ENCODE results near the gene DNMT1.

Gene DNMT1

DNA sequence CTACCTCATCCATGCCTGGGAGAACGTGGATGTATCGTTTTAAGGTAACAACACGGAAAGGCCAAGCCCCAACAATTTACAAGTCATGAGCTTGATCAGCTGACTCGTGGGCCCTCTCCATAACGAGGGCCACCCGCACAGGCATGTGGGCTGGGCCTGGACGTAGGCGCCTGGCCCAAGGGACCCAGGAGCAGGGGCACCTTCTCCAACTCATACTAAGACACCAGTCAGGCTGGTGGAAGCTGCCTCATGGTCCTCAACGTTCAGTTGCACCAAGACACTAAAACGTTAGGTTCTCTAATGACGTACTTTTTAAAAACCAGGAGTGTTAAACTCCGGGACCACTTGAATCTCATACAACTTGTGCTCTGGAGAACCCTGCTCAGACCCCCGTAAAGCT lies 53.3 kb downstream of the DNMT1 start:
- DNase-seq (ENCODE audit: low read depth in 2 of 2), result no peak

DNA sequence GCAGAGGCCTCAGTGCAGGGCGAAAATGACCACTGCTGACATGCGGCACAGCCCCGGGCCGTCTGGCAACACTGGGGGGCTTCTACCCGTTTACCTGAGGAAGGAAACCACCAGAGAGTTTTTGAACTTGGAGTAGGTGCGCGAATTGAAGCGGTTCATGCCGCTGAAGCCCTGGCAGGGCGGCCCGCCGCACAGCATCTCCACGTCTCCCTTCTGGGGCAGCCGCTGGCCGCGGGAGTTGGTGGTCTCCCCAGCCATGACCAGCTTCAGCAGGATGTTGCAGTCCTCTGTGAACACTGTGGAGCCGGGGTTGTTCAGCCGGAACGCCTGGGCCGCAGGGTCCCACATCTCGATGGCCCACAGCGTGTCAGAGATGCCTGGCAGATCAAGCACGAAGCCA lies 54.8 kb downstream of the DNMT1 start:
- DNase-seq (ENCODE audit: low read depth in 2 of 2), result no peak

DNA sequence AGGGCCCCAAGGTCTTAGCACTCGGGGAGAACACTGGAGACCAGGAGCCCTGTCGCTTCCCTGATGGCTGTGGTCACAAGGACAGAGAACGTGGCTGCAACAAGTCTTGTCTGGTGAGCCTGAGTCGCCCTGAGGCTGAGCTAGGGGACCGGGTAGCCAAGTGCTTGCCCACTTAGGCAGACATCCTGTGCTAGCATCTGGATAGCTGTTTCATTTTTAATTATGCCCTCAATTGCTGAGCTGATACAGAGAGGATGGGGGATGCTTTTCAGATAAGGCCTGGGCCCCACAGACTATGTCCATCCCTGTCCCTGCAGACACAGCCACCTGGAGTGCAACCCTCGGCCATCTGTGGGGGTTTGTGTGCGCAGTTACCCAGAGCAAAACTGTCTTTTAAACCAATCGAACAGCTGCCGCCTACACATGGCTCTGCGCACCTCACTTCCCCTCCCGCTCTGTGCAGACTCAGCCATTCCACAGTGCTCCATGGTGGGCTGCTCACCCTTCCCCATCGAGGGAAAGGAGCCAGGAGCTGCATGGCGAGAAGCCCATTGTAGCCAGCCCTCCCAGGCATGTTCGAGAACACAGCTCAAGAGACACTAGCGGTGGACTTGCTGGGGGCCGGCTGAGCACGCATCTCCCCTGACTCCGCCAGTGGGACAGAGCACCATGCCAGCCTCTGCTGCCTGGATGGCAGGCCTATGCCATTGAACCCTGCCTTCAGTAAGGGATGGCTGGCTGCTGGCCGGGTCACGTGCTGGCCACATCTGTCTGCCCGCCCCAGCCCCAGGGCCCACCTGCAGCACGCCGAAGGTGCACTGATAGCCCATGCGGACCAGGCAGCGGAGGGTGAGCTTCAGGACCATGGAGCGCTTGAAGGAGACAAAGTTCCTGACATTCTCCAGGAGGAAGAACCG lies 55.6 kb downstream of the DNMT1 start:
- no peak for DNase-seq (ENCODE audit: low read depth in 2 of 2)

DNA sequence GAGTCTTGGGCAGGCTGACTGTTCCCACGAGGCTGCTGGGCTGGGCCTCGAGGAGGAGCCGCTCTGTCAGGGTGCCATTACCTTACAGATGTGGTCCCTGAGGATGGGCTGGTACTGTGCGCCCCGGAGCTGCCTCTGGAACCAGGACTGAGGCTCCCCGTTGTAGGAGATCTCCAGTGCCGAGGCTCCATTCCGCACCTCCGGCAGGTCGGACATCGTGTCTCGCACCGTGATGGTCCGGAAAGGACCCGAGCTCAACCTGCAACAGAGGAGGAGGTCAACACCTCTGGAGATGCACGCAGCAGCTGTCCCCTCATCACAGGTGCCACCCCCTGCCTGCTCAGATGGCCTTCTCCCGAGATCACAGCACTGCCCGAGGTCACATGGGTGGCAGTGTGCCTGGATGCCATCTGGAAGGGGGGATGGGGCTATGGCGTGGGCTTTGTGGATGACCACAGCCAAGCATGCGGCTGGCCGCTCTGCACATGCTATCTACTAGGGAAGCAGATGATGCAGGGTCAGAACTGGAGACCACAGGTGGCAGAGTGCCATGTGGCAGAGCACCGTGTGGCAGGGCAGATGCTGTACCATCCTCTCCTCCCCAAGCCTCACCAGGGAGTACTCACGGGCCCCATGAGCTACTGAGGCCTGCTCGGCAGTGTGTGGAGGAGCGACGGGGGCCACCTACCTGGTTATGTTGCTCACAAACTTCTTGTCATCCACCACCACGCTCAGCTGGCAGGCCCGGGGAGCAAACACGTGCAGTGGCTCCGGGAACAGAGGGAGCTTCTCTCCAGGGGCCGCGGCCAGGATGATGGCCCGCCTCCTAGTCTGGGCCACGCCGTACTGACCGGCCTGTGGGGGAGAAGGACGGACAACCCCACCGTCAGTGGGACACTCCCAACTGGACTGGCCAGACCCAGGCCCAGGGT lies 56.7 kb downstream of the DNMT1 start:
- DNase-seq (ENCODE audit: low read depth in 2 of 2), result no peak

DNA sequence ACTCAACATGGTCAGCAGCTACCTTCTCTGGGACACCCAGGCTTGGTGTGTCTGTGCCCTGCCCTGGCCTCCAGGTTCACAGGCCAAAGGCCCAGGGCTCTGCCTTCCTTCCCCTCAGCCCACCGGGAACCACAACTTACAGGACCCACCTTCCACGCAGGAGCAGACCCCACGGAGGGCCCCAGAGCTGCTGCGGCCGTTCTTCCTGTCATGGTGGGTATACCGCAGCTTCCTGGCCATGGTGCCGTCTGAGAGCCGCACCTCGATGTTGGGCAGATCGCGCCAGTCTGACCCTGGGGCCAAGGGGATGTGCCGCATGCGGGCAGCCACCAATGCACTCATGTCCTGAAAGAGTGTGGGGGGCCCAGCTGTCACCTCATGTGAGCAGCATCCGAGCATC lies 57.8 kb downstream of the DNMT1 start:
- DNase-seq (ENCODE audit: low read depth in 2 of 2), result no peak

DNA sequence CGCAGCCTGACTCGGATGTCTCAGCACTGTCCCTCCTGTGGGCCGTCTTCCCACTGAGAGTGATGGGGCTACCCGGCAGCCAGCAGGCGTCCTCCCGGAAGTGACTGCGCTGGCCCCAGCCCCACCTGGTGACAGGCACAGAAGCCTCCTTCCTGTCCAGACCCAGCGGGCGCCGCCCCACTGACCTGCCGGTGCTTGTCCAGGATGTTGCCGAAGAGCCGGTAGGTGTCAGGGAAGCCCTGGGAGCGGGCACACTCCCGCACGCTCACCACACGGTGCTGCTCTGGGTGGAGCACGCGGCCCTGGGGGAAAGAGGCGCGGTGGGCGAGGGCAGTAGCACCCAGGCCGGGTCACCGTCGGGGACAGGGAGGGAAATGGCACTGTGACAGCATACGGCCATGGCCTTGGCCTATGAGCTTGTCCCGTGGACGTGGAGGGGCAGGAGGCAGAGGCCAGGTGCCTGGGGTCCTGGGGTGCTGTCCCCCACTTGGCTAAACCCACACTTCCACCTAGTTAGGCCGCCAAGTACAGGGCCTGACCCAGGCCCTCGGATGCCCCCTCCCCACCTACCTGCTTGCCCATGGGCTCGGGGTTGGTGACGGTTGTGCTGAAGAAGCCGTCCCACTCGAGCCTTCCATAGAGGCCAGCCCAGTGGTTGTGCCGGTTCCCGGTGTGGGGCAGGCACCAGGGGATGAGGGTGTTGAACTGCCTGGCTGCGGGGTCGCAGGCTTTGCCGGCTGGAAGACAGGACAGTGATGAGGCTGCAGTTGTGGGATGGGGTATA lies 59.0 kb downstream of the DNMT1 start:
- no peak for DNase-seq (ENCODE audit: low read depth in 2 of 2)

DNA sequence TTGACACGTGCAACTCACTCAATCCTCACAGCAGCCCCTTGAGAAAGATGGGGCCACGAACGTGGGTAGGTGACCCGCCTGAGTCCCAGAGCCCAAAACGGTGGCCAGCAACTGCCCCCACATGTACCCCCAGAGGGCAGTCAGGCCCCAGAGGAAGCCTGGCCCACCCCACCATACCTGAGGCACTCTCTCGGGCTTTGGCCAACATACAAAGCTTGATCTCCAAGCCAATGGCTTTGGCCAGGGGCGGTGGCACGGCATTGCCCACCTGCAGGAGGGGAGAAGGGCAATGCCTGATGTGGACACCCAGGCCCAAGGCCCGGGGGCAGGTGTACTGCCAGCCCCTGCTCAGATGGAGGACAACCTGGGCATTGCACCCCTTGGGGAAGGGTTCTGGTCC lies 60.7 kb downstream of the DNMT1 start:
- DNase-seq (ENCODE audit: low read depth in 2 of 2), result no peak

DNA sequence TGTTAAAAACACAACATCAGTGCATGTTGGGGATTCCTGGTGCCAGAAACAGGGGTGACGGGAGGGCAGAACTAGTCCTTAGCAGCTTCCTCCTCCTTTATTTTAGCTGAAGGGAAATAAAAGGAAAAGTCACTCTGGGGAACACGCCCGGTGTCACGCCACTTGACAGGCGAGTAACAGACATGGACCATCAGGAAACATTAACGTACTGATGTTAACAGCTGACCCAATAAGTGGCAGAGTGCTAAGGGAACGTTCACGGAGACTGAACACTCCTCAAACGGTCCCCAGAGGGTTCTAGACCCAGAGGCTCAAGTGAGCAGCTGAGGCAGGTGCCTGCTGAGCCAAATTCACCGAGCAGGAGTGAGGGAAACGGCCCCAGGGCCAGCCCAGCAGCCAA lies 61.2 kb downstream of the DNMT1 start:
- no peak for DNase-seq (ENCODE audit: low read depth in 2 of 2)

DNA sequence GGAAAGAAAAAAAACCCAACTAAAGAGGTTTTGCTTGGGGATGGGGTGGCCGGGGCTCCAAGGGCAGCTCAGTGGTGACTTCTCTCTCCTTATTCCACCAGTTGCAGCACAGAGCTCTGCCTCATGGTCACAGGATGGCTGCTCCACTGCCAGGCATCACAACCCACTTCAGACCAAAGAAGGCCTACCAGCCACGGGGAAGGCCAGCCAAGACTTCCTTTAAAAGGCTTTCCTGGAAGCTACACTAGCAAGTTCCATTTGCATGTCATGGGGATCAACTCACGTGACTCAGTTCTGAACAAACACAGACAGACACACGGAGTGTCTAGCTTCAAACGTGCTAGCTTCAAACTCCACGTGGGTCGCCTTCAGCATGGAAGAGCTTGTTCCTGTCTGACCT lies 61.8 kb downstream of the DNMT1 start:
- no peak for DNase-seq (ENCODE audit: low read depth in 2 of 2)

DNA sequence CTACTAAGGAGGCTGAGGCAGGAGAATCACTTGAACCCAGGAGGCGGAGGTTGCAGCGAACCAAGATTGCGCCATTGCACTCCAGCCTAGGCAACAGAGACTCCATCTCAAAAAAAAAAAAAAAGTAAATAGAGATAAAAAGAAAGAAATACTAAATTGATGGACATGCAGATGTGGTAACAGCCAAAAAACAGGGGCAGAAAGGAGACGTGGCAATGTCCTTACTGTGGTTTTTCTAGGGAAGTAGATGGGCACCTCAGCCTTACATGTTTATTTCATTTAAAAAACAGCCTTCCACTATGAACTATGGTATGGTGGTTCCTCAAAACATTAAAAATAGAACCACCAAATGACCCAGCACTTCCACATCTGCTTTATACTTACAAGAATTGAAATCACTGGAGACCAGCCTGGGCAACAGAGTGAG lies 68.5 kb downstream of the DNMT1 start:
- no peak for DNase-seq (ENCODE audit: low read depth in 2 of 2)

DNA sequence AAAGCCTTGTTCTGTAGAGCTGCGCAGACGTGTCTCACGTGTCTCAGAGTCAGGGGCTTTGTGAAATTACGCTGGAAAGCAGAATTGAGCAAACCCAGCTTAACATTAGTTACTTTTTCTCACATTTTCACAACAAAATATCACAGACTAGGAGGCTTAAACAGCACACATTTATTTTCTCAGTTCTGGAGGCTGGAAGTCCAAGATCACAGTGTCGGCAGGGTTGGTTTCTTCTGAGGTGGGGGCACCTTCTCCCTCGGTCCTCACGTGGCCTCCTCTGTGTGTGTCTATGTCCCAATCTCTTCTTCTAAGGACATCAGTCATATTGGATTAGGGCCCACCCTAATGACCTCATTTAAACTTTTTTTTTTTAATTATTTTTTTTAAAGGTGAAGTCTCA lies 70.3 kb downstream of the DNMT1 start:
- no peak for DNase-seq (ENCODE audit: low read depth in 2 of 2)

DNA sequence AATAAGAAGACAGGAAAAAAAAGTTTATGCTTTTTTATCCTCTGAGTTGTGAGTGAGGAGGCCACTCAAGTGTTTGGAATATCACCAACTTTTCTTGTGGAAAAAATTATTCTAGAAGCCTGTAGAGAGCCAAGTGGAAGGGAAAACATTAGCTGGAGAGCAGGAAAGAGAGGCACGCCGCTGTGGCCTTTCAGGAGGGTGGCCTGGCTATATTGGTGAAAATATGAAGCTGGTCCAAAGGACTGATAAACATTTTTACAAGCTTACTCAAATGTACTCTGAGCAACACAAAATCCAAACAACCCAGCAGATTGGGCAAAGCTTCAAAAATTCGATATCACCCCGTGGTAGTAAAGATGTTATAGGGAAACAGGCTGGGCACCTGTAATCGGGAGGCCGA lies 72.7 kb downstream of the DNMT1 start:
- no peak for DNase-seq (ENCODE audit: low read depth in 2 of 2)

DNA sequence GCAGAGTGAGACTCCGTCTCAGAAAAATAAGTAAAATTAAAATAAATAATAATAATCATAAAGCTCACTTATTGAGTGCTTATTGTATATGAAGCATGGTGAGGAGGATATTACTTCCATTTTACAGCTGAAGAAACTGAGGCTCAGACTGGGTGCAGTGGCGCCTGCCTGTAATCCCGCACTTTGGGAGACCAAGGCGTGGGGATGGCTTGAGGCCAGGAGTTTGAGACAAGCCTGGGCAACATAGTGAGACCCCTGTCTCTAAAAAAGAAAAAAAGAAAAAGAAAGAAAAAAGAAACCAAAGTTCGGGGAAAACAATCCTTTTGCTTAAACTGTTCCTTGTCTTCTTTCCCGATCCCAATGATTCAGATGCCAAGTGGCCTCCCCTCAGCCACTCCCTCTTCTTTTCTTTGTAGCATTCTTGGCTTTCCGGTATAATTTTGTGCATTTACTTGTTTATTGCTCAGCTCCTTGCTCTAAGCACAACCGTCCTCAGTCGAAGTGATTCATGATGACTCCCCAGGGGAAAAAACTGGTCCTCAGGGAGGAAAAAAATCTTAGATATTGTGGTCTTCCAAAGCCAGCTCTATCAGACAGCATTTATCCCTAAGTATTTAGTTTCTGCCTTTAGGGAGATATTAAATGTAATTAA lies 74.1 kb downstream of the DNMT1 start:
- peak; percentile 65 to 66 for DNase-seq (ENCODE audit: low read depth in 2 of 2)

DNA sequence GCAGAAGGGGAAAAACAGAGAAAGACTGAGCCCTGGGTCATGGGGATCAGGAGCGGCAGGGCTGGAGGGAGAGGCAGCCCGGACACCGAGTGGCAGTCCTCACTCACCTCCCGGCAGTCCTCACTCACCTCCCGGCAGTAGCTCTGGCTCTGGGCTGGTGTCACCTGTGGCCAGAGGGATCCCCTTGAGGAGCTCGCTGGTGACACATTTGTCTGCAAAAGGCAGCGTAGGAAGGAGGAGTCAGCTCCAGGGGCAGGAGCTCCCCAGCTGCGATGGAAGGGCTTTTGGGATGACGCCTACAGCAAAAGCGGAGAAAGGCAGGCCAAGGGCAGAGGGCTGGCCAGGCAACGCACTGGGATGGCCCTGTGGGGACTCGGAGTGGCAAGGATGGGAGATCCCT lies 75.8 kb downstream of the DNMT1 start:
- DNase-seq (ENCODE audit: low read depth in 2 of 2), result no peak

DNA sequence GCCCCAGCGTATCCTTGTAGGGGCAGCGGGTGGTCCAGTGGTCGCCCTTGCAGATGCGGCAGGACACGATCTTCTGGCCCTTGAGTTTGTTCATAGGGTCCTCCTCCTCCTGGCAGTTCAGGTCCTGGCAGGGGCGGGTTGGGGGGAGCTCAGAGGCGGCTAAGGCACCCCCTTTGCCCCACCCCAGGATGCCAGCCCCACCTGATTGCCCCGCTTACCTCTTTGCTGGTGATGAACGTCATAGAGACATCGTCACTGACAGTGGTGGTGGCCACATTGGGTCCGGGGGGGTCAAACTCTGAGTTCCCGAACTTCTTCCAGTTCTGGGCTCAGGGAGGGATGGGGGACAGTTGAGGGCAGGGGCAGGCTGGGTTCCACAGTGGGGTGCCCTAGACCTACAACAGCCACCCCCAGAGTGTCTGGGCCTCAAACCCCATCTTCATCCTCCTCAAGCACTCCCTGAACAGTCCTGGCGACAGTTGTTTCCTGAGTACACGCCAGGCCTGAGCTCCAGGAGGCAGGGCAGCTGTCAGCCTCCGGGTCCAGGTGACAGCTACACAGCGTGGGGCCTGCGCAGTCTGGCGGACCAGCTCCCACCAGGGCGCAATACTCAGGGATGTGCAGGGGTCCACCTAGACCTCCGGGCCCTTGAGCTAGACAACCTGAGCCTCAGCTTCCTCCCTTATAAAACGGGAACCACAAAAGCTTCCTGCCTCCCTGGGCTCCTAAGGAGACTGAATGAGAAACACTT lies 77.7 kb downstream of the DNMT1 start:
- no peak for DNase-seq (ENCODE audit: low read depth in 2 of 2)

DNA sequence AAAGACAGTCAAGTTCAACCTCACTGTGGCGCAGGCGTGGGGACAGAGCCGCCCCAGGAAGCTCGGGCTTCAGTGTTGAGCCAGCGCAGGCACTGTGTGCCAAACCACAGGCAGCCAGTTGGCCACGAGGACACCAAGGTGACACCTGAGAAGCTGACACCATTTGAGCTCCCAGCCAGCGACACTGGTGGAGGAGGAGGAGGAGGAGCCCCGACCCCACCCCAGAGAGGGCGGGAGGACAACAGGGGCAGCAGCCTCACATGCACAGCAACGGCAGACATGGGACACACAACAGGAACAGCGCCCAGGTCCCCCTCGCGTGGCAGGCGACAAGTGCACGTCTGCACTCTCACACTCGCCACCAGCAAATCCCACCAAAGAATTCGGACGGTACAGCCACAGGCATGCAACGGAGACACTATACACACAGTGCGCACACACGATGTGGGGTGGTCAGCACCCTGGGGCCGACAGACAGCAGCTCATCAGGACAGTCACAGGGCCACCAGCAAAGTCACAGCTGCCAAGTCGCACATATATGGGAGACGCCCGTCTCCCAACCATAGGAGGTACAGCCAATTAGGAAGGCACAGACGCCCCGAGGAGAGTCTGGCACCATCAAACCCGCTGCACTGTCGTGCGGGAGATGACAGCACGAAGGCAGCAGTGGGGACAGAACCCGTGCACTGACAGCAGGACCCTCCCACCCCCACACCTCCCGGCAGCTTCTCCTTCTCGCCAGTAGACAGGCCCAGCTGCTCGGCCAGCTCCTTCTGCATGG lies 78.5 kb downstream of the DNMT1 start:
- DNase-seq (ENCODE audit: low read depth in 2 of 2), result no peak

DNA sequence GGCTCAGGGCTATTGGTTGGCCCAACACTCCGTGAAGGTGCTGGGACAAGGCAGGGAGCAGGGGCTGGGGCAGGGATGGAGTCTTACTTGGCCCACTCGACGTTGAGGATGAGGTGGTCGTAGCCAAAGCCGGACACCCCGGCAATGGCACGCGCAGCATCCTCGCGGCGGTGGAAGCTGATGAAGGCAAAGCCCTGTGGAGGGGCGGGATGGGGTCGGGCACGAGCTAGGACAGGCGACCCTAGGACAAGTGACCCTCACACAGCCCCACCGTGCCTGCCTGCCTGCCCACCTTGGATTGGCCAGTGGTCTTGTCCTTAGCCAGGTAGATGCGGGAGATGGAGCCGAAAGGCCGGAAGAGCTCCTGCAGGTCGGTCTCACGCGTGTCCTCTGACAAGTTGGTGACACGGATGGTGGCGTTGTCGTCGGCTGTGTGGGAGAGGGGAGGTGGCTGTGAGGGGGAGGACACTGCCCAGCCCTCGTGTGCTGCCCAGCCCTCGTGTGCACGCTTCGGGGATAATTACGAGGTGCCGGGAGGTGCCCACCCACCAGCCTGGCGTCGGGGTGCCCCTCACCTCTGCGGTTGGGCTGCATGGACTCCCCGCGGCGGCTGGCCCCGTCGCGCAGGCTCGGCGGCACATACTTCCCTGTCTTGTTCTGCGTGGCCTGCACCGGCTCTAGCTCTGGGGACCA lies 79.2 kb downstream of the DNMT1 start:
- no peak for DNase-seq (ENCODE audit: low read depth in 2 of 2)

DNA sequence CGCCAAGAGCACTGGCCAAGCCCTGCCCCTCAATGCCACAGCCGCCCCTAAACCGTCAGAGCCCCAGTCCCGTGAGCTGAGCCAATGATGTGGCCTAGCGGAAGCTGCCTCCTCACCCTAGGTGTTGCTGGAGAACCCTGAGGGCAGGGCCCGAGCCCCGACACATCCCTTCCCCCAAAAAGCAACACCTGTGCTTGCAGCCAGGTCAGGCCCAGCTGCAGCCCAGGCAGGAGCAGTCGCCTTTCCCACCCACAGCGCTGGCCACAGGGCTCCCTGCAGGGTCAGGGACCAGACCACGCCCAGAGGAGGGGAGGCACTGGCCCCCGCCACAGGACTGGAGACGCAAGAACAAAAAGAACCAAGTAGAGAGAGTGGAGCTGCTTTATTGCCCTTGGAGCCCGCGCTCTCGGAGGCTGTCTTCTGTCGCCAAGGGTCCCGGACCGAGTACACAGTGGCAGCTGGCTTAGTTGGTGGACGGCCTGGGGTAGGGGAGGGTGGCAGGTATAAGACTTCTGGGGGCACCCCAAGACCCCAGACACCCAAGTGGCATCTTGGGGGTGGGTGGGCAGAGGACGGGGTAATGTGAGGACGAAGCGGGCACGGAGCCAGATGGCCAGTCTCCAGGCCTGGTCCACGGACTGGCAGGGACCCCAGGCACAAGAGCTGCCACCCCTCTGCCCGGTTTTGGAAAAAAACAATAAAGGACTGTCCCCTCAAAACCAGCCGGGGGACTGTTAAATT lies 79.9 kb downstream of the DNMT1 start:
- no peak for DNase-seq (ENCODE audit: low read depth in 2 of 2)

All from fibroblast of skin of left quadriceps (primary cell).